H1 (cell line): Measurements from ENCODE around the gene KDF1. TPM values are rescaled to one million over a fixed set of nuclear protein-coding genes. Genes with fewer than 3 reads are reported as not detected.

Source experiments
- CTCF ChIA-PET: fragments of 300-600 bp; sonication (Branson Sonifier 250); formaldehyde crosslinking; loops from one replicate; lab custom pipeline; 2021; ENCODE audit not compliant: partially characterized antibody; lab: Charles Lee
- POLR2A ChIA-PET: fragments of 300-600 bp; sonication (Branson Sonifier 250); formaldehyde crosslinking; loops from one replicate; lab custom pipeline; 2021; ENCODE audit warnings: inconsistent platforms; ENCODE audit not compliant: partially characterized antibody; lab: Charles Lee
- DNase-seq, 2 experiments: peaks; one replicate each; pipeline versions ENCODE4 v3.0.0 to v3.0.0-alpha.2; 2010 to 2022; ENCODE audit warnings: low spot score in 2 of 2, low read depth in 1 of 2, mixed read lengths in 1 of 2
- FAIRE-seq: peaks from 2 replicates; lab custom pipeline; 2011; peaks lifted over from hg19 to GRCh38; lab: Jason Lieb, UNC
- H2AFZ ChIP-seq: 2 replicates; pipeline ENCODE4 v1.8.1; 2012; ENCODE audit warnings: low read length, inconsistent platforms
- H2AK5ac ChIP-seq: 2 replicates; pipeline ENCODE4 v1.6.1; 2013; ENCODE audit warnings: low read depth, low read length
- H2BK120ac ChIP-seq: replicated peaks from 2 replicates; pipeline ENCODE3; 2013; ENCODE audit warnings: low read depth, low read length, inconsistent platforms
- H2BK12ac ChIP-seq: 2 replicates; pipeline ENCODE4 v1.6.1; 2013; ENCODE audit warnings: low read depth, low read length
- H2BK15ac ChIP-seq: 2 replicates; pipeline ENCODE4 v1.6.1; 2013; ENCODE audit warnings: low read length
- H2BK20ac ChIP-seq: 2 replicates; pipeline ENCODE4 v1.6.1; 2013; ENCODE audit warnings: low read length
- H2BK5ac ChIP-seq: 2 replicates; pipeline ENCODE4 v1.6.1; 2013; ENCODE audit warnings: low read depth, low read length
- H3K14ac ChIP-seq: 2 replicates; pipeline ENCODE4 v1.6.1; 2013; ENCODE audit warnings: inconsistent platforms; ENCODE audit not compliant: insufficient read length
- H3K18ac ChIP-seq: 2 replicates; pipeline ENCODE4 v1.6.1; 2013; ENCODE audit warnings: low read length; ENCODE audit errors: extremely low read depth
- H3K23ac ChIP-seq: 2 replicates; pipeline ENCODE4 v1.6.1; 2013; ENCODE audit warnings: inconsistent platforms; ENCODE audit not compliant: insufficient read length
- H3K23me2 ChIP-seq: 2 replicates; pipeline ENCODE4 v1.6.1; 2013; ENCODE audit warnings: low read depth, low read length
- H3K27ac ChIP-seq: 2 replicates; pipeline ENCODE4 v1.6.1; 2011; ENCODE audit warnings: low read depth, low read length, inconsistent platforms
- H3K27me3 ChIP-seq, 4 experiments: replicated peaks in 1 of 4; 1 replicate in 1 of 4; 2 replicates in 3 of 4; pipeline versions ENCODE4 v1.6.1 to v1.8.1; 2011 to 2013; ENCODE audit warnings: low read length in 3 of 4, mild to moderate bottlenecking in 3 of 4, inconsistent platforms in 2 of 4, mixed read lengths in 2 of 4, moderate library complexity in 1 of 4; ENCODE audit not compliant: control insufficient read depth in 3 of 4, insufficient read depth in 3 of 4; ENCODE audit errors: extremely low read depth in 1 of 4
- H3K36me3 ChIP-seq, 4 experiments: 2 replicates each; pipeline versions ENCODE4 v1.6.1 to v1.8.1; 2011 to 2013; ENCODE audit warnings: mild to moderate bottlenecking in 4 of 4, low read length in 3 of 4, moderate library complexity in 2 of 4, control low read depth in 1 of 4, inconsistent platforms in 1 of 4; ENCODE audit not compliant: insufficient read depth in 4 of 4, control insufficient read depth in 2 of 4
- H3K4ac ChIP-seq: replicated peaks from 2 replicates; pipeline ENCODE3; 2013; ENCODE audit warnings: low read length, low read depth, mixed read lengths, inconsistent platforms; ENCODE audit not compliant: insufficient read length
- H3K4me1 ChIP-seq, 4 experiments: replicated peaks in 1 of 4; 1 replicate in 1 of 4; 2 replicates in 3 of 4; pipeline versions ENCODE4 v1.6.1 to v1.8.1; 2011 to 2013; ENCODE audit warnings: low read length in 3 of 4, inconsistent platforms in 2 of 4, mixed read lengths in 1 of 4; ENCODE audit not compliant: insufficient read depth in 4 of 4, control insufficient read depth in 3 of 4
- H3K4me2 ChIP-seq, 2 experiments: 2 replicates each; pipeline versions ENCODE4 v1.6.1 to v1.8.1; 2011 to 2013; ENCODE audit warnings: low read depth in 2 of 2, low read length in 2 of 2, control low read depth in 1 of 2, inconsistent platforms in 1 of 2, mild to moderate bottlenecking in 1 of 2; ENCODE audit not compliant: insufficient read depth in 1 of 2
- H3K4me3 ChIP-seq, 4 experiments: fragments of 200-600, 300-600 bp in 1 of 4; sonication (generic), shearing (Covaris generic), sonication (Bioruptor Twin) in 1 of 4; 2 replicates each; pipeline versions ENCODE4 v1.5.1 to v1.8.1; 2011 to 2016; ENCODE audit warnings: low read length in 4 of 4, low read depth in 3 of 4, control low read depth in 2 of 4, inconsistent platforms in 2 of 4, mild to moderate bottlenecking in 2 of 4, mixed read lengths in 1 of 4, moderate library complexity in 1 of 4; ENCODE audit not compliant: insufficient read depth in 2 of 4; ENCODE audit errors: extremely low read depth in 1 of 4
- H3K56ac ChIP-seq: replicated peaks from 2 replicates; pipeline ENCODE3; 2013; ENCODE audit warnings: low read depth, mild to moderate bottlenecking, mixed read lengths, low read length, inconsistent platforms; ENCODE audit not compliant: insufficient read length
- H3K79me1 ChIP-seq: 2 replicates; pipeline ENCODE4 v1.6.1; 2013; ENCODE audit warnings: low read depth, low read length, control low read depth
- H3K79me2 ChIP-seq, 2 experiments: 2 replicates each; pipeline versions ENCODE4 v1.6.1 to v1.8.1; 2012 to 2013; ENCODE audit warnings: low read length in 2 of 2, mild to moderate bottlenecking in 2 of 2, inconsistent platforms in 1 of 2; ENCODE audit not compliant: insufficient read depth in 2 of 2, control insufficient read depth in 1 of 2
- H3K9ac ChIP-seq, 4 experiments: replicated peaks in 1 of 4; 1 replicate in 1 of 4; 2 replicates in 3 of 4; pipeline versions ENCODE4 v1.6.1 to v1.8.1; 2011 to 2013; ENCODE audit warnings: low read depth in 3 of 4, low read length in 3 of 4, control low read depth in 2 of 4, mild to moderate bottlenecking in 2 of 4, moderate library complexity in 2 of 4, inconsistent platforms in 1 of 4; ENCODE audit errors: extremely low read depth in 1 of 4
- H3K9me3 ChIP-seq, 2 experiments: 2 replicates each; pipeline versions ENCODE4 v1.6.1 to v1.8.1; 2012 to 2013; ENCODE audit warnings: mild to moderate bottlenecking in 2 of 2, moderate library complexity in 2 of 2, control low read depth in 1 of 2, inconsistent platforms in 1 of 2, low read depth in 1 of 2, low read length in 1 of 2, mixed read lengths in 1 of 2; ENCODE audit not compliant: insufficient read depth in 2 of 2
- H4K20me1 ChIP-seq, 2 experiments: replicated peaks in 1 of 2; 2 replicates each; pipeline versions ENCODE3 to v1.8.1; 2011 to 2013; ENCODE audit warnings: inconsistent platforms in 2 of 2, low read length in 2 of 2, mild to moderate bottlenecking in 1 of 2; ENCODE audit not compliant: insufficient read depth in 2 of 2, control insufficient read depth in 1 of 2
- H4K5ac ChIP-seq: 2 replicates; pipeline ENCODE4 v1.6.1; 2013; ENCODE audit warnings: low read length, low read depth, mixed read lengths, inconsistent platforms; ENCODE audit not compliant: insufficient read length
- H4K8ac ChIP-seq: 2 replicates; pipeline ENCODE4 v1.8.0; 2013; ENCODE audit warnings: mild to moderate bottlenecking, moderate library complexity, low read length, inconsistent platforms; ENCODE audit not compliant: insufficient read depth; ENCODE audit errors: extremely low read depth
- H4K91ac ChIP-seq: replicated peaks from 2 replicates; pipeline ENCODE3; 2013; ENCODE audit warnings: low read length, mixed read lengths, inconsistent platforms; ENCODE audit not compliant: insufficient read length
- EZH2 ChIP-seq: fragments of 200-600 bp; sonication (generic); IDR thresholded peaks from 2 replicates; pipeline ENCODE4 v1.7.1; 2012; ENCODE audit warnings: low read depth, mild to moderate bottlenecking, moderate library complexity, low read length, inconsistent platforms; ENCODE audit not compliant: severe bottlenecking
- NRF1 ChIP-seq: IDR thresholded peaks from 2 replicates; pipeline ENCODE4 v1.6.1; 2011; ENCODE audit warnings: mild to moderate bottlenecking, low read depth, low read length, improper control_type of control experiment
- RFX5 ChIP-seq: IDR thresholded peaks from 2 replicates; pipeline ENCODE4 v1.6.1; 2011; ENCODE audit warnings: low read depth, low read length, improper control_type of control experiment, borderline replicate concordance
- SIRT6 ChIP-seq: IDR thresholded peaks from one replicate; pipeline ENCODE4 v1.7.1; 2012; ENCODE audit warnings: low read length, inconsistent platforms
- WGBS, 2 experiments: shearing (Covaris generic) in 1 of 2; methylation state at CpG; one replicate each; pipeline versions ENCODE4 v1.1.6 to v1.1.7; 2013 to 2015; ENCODE audit warnings: low lambda C conversion rate in 2 of 2, mixed read lengths in 2 of 2, inconsistent platforms in 1 of 2, low coverage in 1 of 2, missing lambda C conversion rate in 1 of 2; ENCODE audit not compliant: insufficient replicate concordance in 2 of 2, insufficient coverage in 1 of 2, insufficient read length in 1 of 2; ENCODE audit errors: extremely low coverage in 1 of 2, missing lambda C conversion rate in 1 of 2; 5-methylcytosine and 5-hydroxymethylcytosine counted together
- polyA plus RNA-seq, 7 experiments: library from polyadenylated mRNA; depleted of rRNA in 3 of 7; stranded (reverse) in 5 of 7; unstranded in 2 of 7; fragments of >200 nt in 5 of 7; fragments of 200-250 nt in 2 of 7; gene quantifications; 1 replicate in 5 of 7; 2 replicates in 1 of 7; 4 replicates in 1 of 7; pipeline versions ENCODE4 v1.2.1 to v1.2.3, GENCODE V29; 2011 to 2013; ENCODE audit warnings: missing spikeins in 2 of 7, mixed read lengths in 2 of 7
- total RNA-seq: library from RNA; stranded (reverse); fragmentation: NEBNext Ultra II Directional; extraction: Animal tissue kit (Norgen Biotek cat#: 25700); gene quantifications from 2 replicates; pipeline ENCODE4 v1.2.1, GENCODE V29; 2021

The KDF1 gene
- total and polyA plus RNA-seq, 2 of the 8 experiments (the other 6 are each of a cell fraction or from before 2014, with no cell fraction given) = 16.9 to 37.5 TPM

GRCh38 chr1:26976621-26977510 lies 16.6 kb upstream of the KDF1 start:
- H3K9me3 ChIP-seq = no peaks in the 10 kb centered on the region
- H3K18ac ChIP-seq = no peak overlapping the region
- peaks cover 0 to 6% (median 3%) of the 10 kb centered on the region in 4 experiments; a peak in 3 of 7 replicates for H3K4me1 ChIP-seq
- no peak overlapping the region for H2BK20ac ChIP-seq
- FAIRE-seq (no peak), DNase-seq (no peak)
- no peak overlapping the region for H2BK120ac ChIP-seq
- H2BK15ac ChIP-seq = no peak overlapping the region
- H4K5ac ChIP-seq = no peak overlapping the region
- H3K27me3 ChIP-seq = no peaks in the 10 kb centered on the region
- H2AFZ ChIP-seq = no peak overlapping the region
- H4K20me1 ChIP-seq = no peaks in the 10 kb centered on the region
- no peak overlapping the region for H2BK5ac ChIP-seq
- no peak overlapping the region for H3K4ac ChIP-seq
- H3K23ac ChIP-seq = no peak overlapping the region
- WGBS, 2 experiments = 94% methylated on average over 3 of the region's 3 CpGs; no CpG with 5 or more reads in 1 of the 2 experiments
- ChIA-PET POLR2A (interaction anchor here (0.9 to 2.8 kb wide), 5 partner anchors 10 to 178 kb away, joined by 3 to 7 read pairs (median 4); partner anchors contain the start of gene SLC9A1), CTCF (interaction anchor here (0.7 to 2.6 kb wide), 4 partner anchors 8 to 21 kb away, joined by 3 to 8 read pairs (median 4); no protein-coding TSS in a partner anchor)
- no peak overlapping the region for H3K9ac ChIP-seq
- H3K27ac ChIP-seq = no peak overlapping the region
- H3K23me2 ChIP-seq = no peaks in the 10 kb centered on the region; the same call in 1 of the 2 replicates
- H3K79me1 ChIP-seq = no peaks in the 10 kb centered on the region
- H4K8ac ChIP-seq = no peak overlapping the region
- no peak overlapping the region for H3K56ac ChIP-seq
- no peak overlapping the region for H2AK5ac ChIP-seq
- TF ChIP-seq EZH2 (no peak), RFX5 (no peak), NRF1 (no peak), SIRT6 (no peak)
- H3K14ac ChIP-seq = no peak overlapping the region
- no peak overlapping the region for H3K4me3 ChIP-seq
- no peak overlapping the region for H3K4me2 ChIP-seq
- H3K36me3 ChIP-seq = no peaks in the 10 kb centered on the region
- no peak overlapping the region for H2BK12ac ChIP-seq
- H3K79me2 ChIP-seq = no peaks in the 10 kb centered on the region
- no peak overlapping the region for H4K91ac ChIP-seq
